UCSD-AML1 (cell line): Measurements from ENCODE around the gene GPR34.

Experiments
- DNase-seq: peaks from one replicate; lab custom pipeline; 2025; ENCODE audit not compliant: unreplicated experiment; lab: John Stamatoyannopoulos, UW

The GPR34 gene

GRCh38 chrX:41732260-41732659 is 43.5 kb downstream of the GPR34 start:
- DNase-seq, result no peak

- DNase-seq, result no peak
These were observed 45.2 kb downstream of the GPR34 start for GRCh38 chrX:41733939-41734338.

- DNase-seq, result no peak
These were observed 45.8 kb downstream of the GPR34 start for GRCh38 chrX:41734530-41734929.

GRCh38 chrX:41737065-41737464 is 48.3 kb downstream of the GPR34 start:
- DNase-seq, result peak; percentile 25

- no peak for DNase-seq
These were observed 51.1 kb downstream of the GPR34 start for GRCh38 chrX:41739871-41740270.
